RWPE2 (cell line): Measurements from ENCODE around the gene ERCC2.

Source experiments
- ATAC-seq: fragments of 200-7000 bp; cut with Tn5 transposase; 3 replicates; pipeline ENCODE4 v1.9.1; 2021; ENCODE audit warnings: low read depth
- DNase-seq: peaks from one replicate; pipeline ENCODE4 v3.0.0-alpha.2; 2020; ENCODE audit warnings: low spot score
- H3K27ac ChIP-seq: fragments of 450-650 bp; 2 replicates; pipeline ENCODE4 v1.5.1; 2017; ENCODE audit warnings: mild to moderate bottlenecking; ENCODE audit not compliant: poor library complexity, severe bottlenecking
- H3K27me3 ChIP-seq: fragments of 250-450 bp; sonication (Bioruptor Pico); 2 replicates; pipeline ENCODE4 v1.5.1; 2021; ENCODE audit warnings: mild to moderate bottlenecking, moderate library complexity; ENCODE audit not compliant: insufficient read depth, poor library complexity, severe bottlenecking
- H3K36me3 ChIP-seq: fragments of 250-450 bp; sonication (Bioruptor Pico); 2 replicates; pipeline ENCODE4 v1.5.1; 2020; ENCODE audit warnings: low read depth, mild to moderate bottlenecking, moderate library complexity
- H3K4me1 ChIP-seq: fragments of 250-450 bp; sonication (Bioruptor Pico); 2 replicates; pipeline ENCODE4 v1.5.1; 2021; ENCODE audit warnings: mild to moderate bottlenecking, moderate library complexity; ENCODE audit not compliant: insufficient read depth, poor library complexity, severe bottlenecking
- H3K4me3 ChIP-seq: fragments of 250-450 bp; sonication (Bioruptor Pico); 2 replicates; pipeline ENCODE4 v1.5.1; 2021; ENCODE audit warnings: mild to moderate bottlenecking, moderate library complexity; ENCODE audit not compliant: severe bottlenecking
- H3K9me3 ChIP-seq: fragments of 250-450 bp; sonication (Bioruptor Pico); 2 replicates; pipeline ENCODE4 v1.5.1; 2021; ENCODE audit warnings: mild to moderate bottlenecking, moderate library complexity; ENCODE audit not compliant: severe bottlenecking
- CTCF ChIP-seq: fragments of 450-650 bp; IDR thresholded peaks from one replicate; pipeline ENCODE4 v1.5.1; 2017; ENCODE audit warnings: mild to moderate bottlenecking, moderate library complexity; ENCODE audit not compliant: poor library complexity, severe bottlenecking

Gene ERCC2

GRCh38 chr19:45401815-45402214 is 31.4 kb upstream of the ERCC2 start:
- TF ChIP-seq CTCF: no peak
- DNase-seq (no peak), ATAC-seq (no peak)
- Histone ChIP-seq H3K9me3 (no peaks in the 10 kb centered on the region), H3K4me1 (peaks cover 22% of the 10 kb centered on the region), H3K27ac (peak overlapping the region; percentile 98), H3K36me3 (peaks cover 46% of the 10 kb centered on the region), H3K4me3 (peak overlapping the region; percentile 92), H3K27me3 (no peaks in the 10 kb centered on the region)

GRCh38 chr19:45400192-45400591 is 29.8 kb upstream of the ERCC2 start:
- TF ChIP-seq CTCF: no peak
- Histone ChIP-seq H3K36me3 (peaks cover 55% of the 10 kb centered on the region), H3K27ac (peak overlapping the region; percentile 98), H3K4me3 (no peak overlapping the region), H3K9me3 (no peaks in the 10 kb centered on the region), H3K4me1 (peaks cover 22% of the 10 kb centered on the region), H3K27me3 (no peaks in the 10 kb centered on the region)
- ATAC-seq (peak; percentile 33), DNase-seq (peak; percentile 96)

- no peak for ATAC-seq
- TF ChIP-seq CTCF: no peak
- H3K27me3 ChIP-seq: no peaks in the 10 kb centered on the region
- no peaks in the 10 kb centered on the region for H3K9me3 ChIP-seq
- H3K4me3 ChIP-seq: no peak overlapping the region
- no peak overlapping the region for H3K27ac ChIP-seq
- peaks cover 78% of the 10 kb centered on the region for H3K36me3 ChIP-seq
- no peak for DNase-seq
- H3K4me1 ChIP-seq: peaks cover 7% of the 10 kb centered on the region
Measured at GRCh38 chr19:45395821-45396617, 25.6 kb upstream of the ERCC2 start.

- TF ChIP-seq CTCF: no peak
- H3K9me3 ChIP-seq: no peaks in the 10 kb centered on the region
- H3K4me3 ChIP-seq: no peak overlapping the region
- peaks cover 74% of the 10 kb centered on the region for H3K36me3 ChIP-seq
- ATAC-seq (no peak), DNase-seq (no peak)
- H3K27me3 ChIP-seq: no peaks in the 10 kb centered on the region
- no peak overlapping the region for H3K27ac ChIP-seq
- no peaks in the 10 kb centered on the region for H3K4me1 ChIP-seq
Measured at GRCh38 chr19:45391871-45392665, 21.7 kb upstream of the ERCC2 start.
